LNCAP (cell line): ENCODE measurements around the gene WDFY2.

ENCODE experiments used
- TF ChIP-seq, protein P1 (sequence below): fragments of 450-650 bp; IDR thresholded peaks from 2 replicates; pipeline ENCODE4 v1.5.1; 2017; ENCODE audit warnings: mild to moderate bottlenecking

The WDFY2 gene

DNA sequence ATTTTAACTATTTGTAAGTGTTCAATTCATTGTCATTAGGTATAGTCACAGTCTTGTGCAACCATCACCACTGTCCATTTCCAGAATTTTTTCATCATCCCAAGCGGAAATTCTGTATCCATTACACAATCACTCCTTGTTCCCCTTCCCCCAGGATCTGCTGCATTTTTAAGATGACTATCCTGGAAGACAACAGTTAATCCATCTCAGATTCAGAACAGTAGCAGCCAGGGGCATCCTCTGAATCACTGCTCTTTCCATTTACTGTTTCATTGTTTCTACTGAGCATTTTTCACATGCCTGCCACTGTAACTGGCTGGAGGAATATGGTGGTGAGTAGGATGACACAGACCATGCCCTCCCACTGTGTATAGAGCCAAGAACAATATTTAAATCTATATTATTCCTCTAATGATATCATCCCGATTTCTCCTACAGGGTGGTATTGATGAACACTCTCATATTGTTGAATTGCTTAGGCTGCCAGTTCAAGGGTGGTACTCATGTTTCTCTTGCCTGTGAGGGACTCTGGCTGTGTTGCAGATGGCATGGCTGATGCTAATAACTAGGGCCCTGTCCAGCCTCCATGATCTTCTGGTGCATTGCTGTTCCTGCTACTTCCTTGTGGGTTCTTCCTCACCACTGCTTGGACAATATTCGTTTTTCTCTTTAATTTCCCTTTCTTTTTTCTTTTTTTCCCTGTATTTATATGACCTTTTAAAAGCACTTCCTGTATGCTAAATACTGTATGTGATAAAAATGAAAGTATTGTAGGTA lies 59.0 kb downstream of the WDFY2 start:
- TF ChIP-seq, protein P1, sequence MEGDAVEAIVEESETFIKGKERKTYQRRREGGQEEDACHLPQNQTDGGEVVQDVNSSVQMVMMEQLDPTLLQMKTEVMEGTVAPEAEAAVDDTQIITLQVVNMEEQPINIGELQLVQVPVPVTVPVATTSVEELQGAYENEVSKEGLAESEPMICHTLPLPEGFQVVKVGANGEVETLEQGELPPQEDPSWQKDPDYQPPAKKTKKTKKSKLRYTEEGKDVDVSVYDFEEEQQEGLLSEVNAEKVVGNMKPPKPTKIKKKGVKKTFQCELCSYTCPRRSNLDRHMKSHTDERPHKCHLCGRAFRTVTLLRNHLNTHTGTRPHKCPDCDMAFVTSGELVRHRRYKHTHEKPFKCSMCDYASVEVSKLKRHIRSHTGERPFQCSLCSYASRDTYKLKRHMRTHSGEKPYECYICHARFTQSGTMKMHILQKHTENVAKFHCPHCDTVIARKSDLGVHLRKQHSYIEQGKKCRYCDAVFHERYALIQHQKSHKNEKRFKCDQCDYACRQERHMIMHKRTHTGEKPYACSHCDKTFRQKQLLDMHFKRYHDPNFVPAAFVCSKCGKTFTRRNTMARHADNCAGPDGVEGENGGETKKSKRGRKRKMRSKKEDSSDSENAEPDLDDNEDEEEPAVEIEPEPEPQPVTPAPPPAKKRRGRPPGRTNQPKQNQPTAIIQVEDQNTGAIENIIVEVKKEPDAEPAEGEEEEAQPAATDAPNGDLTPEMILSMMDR: no peak

DNA sequence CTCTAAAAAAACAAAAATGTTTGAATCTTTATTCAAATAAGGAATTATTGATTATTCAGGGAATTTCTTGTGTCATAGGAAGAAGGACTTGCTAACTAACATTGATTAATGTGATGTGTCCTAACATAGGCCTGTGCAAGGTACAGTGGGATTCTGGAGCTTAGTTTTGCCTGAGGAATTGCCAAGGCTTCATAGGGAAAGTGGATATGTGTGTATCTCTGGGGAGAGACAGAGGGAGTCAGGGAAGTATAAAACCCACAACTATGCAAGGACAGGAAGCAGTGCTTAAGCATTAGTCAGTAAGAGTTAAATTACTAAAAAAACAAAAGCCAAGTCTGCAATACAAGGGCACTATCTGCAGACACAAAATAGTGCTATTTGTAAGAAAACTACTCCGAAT lies 59.6 kb downstream of the WDFY2 start:
- TF ChIP-seq, protein P1: no peak

DNA sequence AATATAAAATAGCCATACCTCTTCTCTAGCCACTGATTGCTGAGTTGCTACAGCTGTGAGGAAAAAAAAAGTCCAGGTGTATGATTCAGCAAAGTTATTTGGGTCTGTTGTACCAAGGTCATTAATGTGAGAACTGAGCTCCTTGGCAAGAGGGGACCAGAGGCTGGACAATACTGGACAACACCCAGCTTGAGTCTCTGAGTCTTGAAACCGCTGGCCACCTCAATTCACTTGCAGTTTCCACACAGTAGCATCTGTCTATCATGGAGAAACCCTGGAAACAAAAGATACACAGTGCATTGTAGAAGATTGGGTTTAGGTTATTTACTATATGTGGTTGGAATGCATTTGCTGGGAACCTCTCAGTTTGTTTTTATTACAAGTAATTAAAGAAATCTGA lies 60.4 kb downstream of the WDFY2 start:
- TF ChIP-seq, protein P1: no peak

DNA sequence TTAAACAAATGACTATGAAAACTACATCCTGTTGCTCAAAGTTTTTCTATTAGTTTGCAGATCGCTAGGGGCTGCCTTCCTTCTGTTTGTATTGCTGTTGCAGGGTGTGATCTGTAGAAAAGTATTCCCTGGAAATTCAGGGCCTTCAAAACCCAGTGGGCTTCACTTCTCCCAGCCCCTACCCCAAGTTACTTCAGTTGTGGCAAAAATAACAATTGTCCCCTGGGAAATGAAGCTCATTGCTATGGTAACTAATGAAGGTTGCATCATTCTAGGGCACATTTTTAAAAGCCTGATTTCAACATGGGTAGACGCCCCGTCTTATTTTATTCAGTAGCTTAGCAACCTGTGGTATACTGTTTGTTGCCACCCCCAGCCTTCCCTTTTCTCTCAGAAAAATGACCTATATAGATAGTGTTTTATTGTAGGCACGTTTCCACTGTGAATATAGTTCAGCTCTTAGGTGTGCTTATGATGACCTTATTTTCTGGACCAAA lies 60.9 kb downstream of the WDFY2 start:
- TF ChIP-seq, protein P1: no peak

DNA sequence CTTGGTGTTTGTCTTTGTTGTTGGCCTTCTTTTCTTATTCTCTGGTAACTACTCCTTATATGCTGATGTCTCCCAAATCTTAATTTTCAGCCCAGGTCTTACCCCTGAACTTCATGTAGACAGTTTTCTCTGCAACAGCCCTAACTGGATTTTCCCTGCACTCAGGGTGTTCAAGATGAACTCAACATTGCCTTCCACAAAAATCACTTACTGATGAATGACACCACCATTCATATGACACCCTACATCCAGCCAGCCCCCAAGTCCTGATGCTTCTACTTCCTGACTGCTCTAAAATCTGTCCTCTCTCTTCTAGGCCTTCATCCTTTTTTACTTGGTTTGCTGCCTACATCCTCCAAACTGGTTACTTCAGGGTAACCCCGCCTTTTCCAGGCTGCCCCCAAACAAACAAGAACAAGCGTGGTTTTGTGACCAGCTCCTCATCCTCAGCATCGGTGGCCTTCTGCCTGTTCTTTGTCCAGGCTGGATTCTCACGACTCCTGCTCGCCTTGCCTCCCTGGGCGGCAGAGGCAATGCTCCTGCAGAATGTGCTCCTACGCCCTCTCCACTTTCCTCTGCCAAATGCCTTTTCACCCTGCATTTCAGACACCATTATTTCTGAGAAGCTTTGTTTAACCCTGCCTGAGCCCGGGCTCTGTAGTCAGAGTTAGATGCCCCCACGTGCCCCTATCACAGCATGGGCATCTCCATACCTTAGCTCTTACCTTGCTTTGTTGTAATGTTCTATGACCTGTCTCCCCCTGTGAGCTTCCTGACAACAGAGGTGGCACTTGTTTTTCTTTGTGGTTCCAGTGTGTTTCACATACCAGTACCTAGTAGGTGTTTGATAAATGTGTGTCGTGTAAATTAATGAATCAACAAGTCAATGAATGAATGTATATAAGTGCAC lies 61.8 kb downstream of the WDFY2 start:
- TF ChIP-seq, protein P1: no peak

DNA sequence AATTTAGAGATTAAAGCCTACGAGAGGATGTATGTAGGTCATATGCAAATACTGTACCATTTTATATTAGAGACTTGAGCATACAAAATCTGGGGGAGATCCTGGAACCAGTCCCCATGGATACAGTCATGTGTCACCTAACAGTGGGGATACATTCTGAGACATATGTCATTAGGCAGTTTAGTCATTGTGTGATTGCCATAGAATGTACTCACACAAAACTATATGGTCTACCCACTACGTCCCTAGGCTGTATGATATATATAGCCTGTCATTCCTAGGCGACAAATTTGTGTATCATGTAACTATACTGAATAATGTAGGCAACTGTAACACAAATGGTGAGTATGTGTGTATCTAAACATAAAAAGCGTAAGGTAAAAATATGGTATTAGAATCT lies 62.8 kb downstream of the WDFY2 start:
- TF ChIP-seq, protein P1: no peak

DNA sequence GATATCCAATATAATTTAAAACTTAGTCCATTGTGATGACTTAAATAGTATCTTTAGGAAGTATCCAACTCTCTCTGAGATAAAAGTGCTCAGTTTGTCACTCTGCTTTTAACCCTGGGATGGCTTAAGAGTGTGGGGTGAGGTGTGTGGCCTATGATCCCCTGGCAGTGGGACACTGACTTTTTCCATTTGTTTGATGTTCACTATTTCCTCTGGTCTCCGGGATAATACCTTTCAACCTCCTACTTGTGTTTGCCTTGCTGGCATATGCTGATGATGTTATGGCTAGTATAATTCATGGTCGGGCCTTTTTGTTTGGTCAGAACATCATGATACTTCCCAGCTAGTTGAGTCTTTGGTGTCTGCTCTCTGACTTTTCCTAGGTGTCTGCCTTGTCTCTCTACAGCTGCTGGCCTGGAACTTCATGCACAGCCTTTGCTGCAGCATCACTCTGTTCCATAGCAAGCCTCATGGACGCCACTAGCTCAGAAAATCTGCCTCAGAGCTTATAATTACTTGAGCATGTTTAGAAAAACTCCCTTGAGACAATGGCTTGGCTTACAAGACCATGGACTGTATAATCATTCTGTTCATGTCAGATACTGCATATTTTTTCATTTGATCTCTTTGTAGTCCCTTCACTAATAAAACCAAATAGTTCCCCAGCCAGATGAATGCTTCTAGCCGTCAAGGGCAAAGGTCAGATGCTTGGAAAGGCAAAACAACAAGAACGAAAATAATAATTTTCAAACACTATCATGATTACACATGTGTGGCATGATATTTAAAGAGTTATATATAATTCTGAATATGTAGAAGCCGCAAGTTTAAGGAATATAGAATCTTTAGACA lies 75.2 kb downstream of the WDFY2 start:
- TF ChIP-seq, protein P1: no peak
